NB4 (cell line): ENCODE measurements around the gene LRP1B.

Source experiments
- CTCF ChIP-seq: IDR thresholded peaks from one replicate; pipeline ENCODE4 v1.5.1; 2012; ENCODE audit warnings: low read depth, low read length
- MAX ChIP-seq: IDR thresholded peaks from 2 replicates; pipeline ENCODE4 v1.6.1; 2011; ENCODE audit warnings: low read depth, low read length
- MYC ChIP-seq: IDR thresholded peaks from 2 replicates; pipeline ENCODE4 v1.6.1; 2011; ENCODE audit warnings: low read depth, low read length
- POLR2A ChIP-seq: IDR thresholded peaks from 2 replicates; pipeline ENCODE4 v1.6.1; 2011; ENCODE audit warnings: mild to moderate bottlenecking; ENCODE audit not compliant: insufficient read length; ENCODE audit errors: extremely low read depth

- TF ChIP-seq POLR2A: no peak
- TF ChIP-seq MYC: peak; percentile 86
- TF ChIP-seq CTCF: no peak
- TF ChIP-seq MAX: peak; percentile 86
Observed at GRCh38 chr2:141557329-141558095, 573.3 kb downstream of the LRP1B start.
